AG09309 (cell line): ENCODE measurements around the gene RGS6.

Experiments
- DNase-seq: peaks from one replicate; pipeline ENCODE4 v3.0.0-alpha.2; 2010; ENCODE audit warnings: low read depth
- H3K4me3 ChIP-seq: 2 replicates; pipeline ENCODE4 v1.5.1; 2011; ENCODE audit warnings: mild to moderate bottlenecking, low read depth, low read length, moderate library complexity; ENCODE audit not compliant: control insufficient read depth
- TF ChIP-seq, protein P1 (sequence below): IDR thresholded peaks from 2 replicates; pipeline ENCODE4 v1.5.1; 2011; ENCODE audit warnings: mild to moderate bottlenecking, low read depth, low read length, inconsistent platforms; ENCODE audit not compliant: insufficient read depth, control insufficient read depth; ENCODE audit errors: missing control alignments

Gene RGS6

DNA sequence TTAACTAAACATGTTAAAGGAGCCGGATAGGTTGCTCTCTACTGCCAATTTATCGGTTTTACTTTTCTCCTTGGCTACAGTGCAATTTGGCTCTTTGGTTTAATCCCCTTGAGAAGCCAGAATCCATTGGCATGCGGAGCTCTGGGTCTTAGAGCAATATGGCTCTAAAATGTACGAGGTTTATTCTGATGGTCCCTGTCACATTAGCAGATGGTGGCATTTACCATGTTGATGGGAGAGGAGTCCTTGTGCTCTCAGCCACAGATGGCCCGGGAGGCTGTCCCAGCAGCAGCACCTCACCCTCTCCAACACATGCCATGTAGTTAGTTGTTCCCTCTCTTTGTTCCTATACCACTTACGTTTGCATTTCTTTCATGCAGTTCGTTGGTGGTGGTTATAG, 179.7 kb downstream of the RGS6 start:
- TF ChIP-seq, protein P1, sequence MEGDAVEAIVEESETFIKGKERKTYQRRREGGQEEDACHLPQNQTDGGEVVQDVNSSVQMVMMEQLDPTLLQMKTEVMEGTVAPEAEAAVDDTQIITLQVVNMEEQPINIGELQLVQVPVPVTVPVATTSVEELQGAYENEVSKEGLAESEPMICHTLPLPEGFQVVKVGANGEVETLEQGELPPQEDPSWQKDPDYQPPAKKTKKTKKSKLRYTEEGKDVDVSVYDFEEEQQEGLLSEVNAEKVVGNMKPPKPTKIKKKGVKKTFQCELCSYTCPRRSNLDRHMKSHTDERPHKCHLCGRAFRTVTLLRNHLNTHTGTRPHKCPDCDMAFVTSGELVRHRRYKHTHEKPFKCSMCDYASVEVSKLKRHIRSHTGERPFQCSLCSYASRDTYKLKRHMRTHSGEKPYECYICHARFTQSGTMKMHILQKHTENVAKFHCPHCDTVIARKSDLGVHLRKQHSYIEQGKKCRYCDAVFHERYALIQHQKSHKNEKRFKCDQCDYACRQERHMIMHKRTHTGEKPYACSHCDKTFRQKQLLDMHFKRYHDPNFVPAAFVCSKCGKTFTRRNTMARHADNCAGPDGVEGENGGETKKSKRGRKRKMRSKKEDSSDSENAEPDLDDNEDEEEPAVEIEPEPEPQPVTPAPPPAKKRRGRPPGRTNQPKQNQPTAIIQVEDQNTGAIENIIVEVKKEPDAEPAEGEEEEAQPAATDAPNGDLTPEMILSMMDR, result no peak
- H3K4me3 ChIP-seq, result no peak overlapping the region
- DNase-seq, result no peak

DNA sequence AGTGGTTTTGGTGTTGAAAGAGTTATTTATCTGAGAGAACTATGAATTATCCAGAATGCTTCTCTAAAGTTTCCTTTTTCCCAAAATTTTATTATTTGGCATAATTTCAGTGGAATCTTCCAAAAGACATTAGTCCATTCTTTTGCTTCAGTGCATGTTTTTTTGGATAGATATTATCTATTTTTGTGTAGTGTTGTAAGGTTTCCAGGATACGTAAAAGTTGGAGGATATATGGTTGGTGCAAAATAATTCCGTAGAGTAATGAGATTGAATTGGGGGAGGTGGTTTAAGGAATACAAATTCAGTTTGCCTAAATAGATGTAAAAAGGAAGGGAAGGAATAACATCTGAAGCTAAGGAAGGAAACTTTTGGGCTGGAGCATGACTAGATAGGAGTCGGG, 186.6 kb downstream of the RGS6 start:
- no peak for DNase-seq
- H3K4me3 ChIP-seq, result no peak overlapping the region
- TF ChIP-seq, protein P1, result no peak

DNA sequence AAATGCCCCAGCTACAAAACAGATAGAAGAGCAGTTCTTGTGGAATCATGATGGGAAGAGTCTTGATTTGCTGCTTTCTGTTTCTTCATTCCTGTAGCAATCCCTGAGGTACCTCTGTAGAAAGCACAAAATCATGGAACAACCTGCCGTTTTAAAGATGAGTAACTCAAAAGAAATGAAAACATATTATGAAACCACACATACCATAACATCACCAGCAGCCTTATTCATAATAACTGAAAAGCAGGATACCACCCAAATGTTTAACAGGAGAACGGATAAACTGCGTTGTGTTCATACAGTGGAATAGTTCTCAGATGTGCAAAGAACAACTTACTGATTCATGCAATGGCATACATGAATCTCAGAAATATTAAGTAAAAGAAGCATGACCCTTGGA, 188.1 kb downstream of the RGS6 start:
- no peak for DNase-seq
- TF ChIP-seq, protein P1, result no peak
- H3K4me3 ChIP-seq, result no peak overlapping the region

DNA sequence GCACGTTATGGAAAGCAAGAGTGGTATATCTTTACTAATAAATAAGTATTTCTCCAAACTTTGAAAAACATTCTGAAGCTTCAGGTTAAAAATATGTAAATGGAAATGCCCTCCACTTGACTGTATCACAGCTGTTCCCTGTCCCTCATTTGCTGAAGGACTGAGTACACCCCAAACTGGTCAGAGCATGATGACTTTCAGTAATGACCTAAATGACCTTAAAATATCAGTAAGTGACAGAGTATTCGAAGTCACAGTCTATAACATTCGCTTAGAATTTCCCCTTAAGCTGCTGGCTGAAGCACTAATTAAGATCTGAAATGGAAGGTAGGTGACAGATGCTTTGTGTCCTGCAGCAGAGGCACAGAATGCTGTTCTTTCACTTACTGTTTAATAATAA, 191.5 kb downstream of the RGS6 start:
- no peak overlapping the region for H3K4me3 ChIP-seq
- no peak for DNase-seq
- TF ChIP-seq, protein P1, result no peak

DNA sequence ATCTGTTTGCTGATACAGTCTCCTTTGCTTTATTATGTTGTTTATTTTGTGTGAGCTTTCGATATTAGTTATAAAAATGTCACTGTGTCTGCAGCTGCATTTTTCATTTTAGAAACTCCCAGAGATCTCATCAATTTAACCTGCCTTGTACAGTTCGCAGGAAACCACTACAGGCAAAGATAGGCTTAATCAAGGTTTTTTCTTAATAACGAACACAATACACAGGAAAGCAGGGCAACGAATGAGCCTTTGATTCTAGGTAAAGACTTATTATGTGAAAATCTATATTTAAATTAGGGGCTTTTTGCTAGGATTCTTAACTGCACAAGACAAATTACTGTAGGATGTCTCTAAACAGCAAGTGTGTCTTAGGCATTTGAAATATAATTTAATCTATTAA, 191.9 kb downstream of the RGS6 start:
- no peak overlapping the region for H3K4me3 ChIP-seq
- no peak for DNase-seq
- TF ChIP-seq, protein P1, result no peak

DNA sequence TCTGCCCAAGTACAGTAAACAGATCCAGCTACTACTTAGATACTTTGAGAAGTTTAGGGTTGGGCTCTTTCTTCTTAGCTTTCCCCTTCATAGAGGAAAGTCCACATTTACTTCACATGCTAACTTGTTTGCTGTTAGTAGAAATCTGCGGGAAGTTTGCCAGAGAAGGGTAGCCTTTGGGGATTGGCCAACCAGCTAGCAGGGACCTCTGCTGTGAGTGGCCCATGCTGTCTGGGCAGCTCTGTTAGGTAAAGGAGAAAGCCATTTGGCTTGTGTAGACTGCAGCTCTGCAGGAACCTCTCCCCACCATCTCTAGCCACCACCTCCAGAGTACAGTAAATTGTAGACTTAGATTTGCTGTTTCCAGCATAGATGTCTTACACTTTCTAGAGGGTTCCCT, 193.9 kb downstream of the RGS6 start:
- TF ChIP-seq, protein P1, result no peak
- DNase-seq, result no peak
- no peak overlapping the region for H3K4me3 ChIP-seq

DNA sequence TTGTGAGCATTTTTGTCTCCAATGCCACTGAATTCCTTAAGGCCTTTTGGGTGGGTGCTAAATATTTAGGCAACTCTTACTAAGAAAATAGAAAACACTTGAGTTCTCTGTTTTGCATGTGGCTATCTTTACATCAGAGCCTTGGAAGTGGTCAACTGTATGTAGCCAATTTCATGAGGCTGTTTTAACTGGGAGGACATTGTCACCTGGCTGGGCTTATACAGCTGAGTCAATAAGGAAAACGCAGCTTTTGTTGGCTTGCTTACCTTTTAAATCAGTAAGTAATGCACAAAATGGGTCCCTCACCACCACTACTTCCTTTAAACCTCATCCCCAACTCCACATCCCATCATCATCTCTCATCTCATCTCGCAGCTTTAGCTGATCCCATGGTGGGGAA, 194.3 kb downstream of the RGS6 start:
- no peak overlapping the region for H3K4me3 ChIP-seq
- TF ChIP-seq, protein P1, result no peak
- DNase-seq, result no peak
